SK-N-MC (cell line): ENCODE measurements around the gene CAMTA1.

Source experiments
- DNase-seq: peaks from one replicate; pipeline ENCODE4 v3.0.0-alpha.2; 2011; ENCODE audit warnings: low read depth, low spot score
- H3K27ac ChIP-seq: fragments of 200-600 bp; sonication (generic); 2 replicates; pipeline ENCODE4 v1.5.1; 2016; ENCODE audit warnings: mixed run types
- H3K36me3 ChIP-seq: fragments of 200-600 bp; sonication (generic); 2 replicates; pipeline ENCODE4 v1.6.1; 2017; ENCODE audit warnings: antibody characterized with exemption, low read length, mixed read lengths; ENCODE audit not compliant: insufficient read depth
- H3K4me3 ChIP-seq: fragments of 200-600 bp; sonication (generic); 2 replicates; pipeline ENCODE4 v1.5.1; 2016
- H3K9ac ChIP-seq: fragments of 200-600 bp; sonication (generic); 2 replicates; pipeline ENCODE4 v1.8.0; 2017; ENCODE audit warnings: mixed run types, mixed read lengths; ENCODE audit not compliant: insufficient read length
- H3K9me3 ChIP-seq: fragments of 200-600 bp; sonication (generic); 2 replicates; pipeline ENCODE4 v1.6.1; 2017; ENCODE audit warnings: low read depth, mild to moderate bottlenecking, antibody characterized with exemption, low read length, moderate library complexity, mixed read lengths
- EZH2 ChIP-seq: fragments of 200-600 bp; sonication (generic); IDR thresholded peaks from one replicate; pipeline ENCODE4 v1.6.1; 2017; ENCODE audit warnings: antibody characterized with exemption
- FOXP2 ChIP-seq: optimal IDR thresholded peaks from 2 replicates; pipeline ENCODE3; 2011; ENCODE audit warnings: mild to moderate bottlenecking, moderate library complexity; ENCODE audit not compliant: insufficient read depth; ENCODE audit errors: extremely low read length, control extremely low read depth
- POLR2AphosphoS5 ChIP-seq: IDR thresholded peaks from 2 replicates; pipeline ENCODE4 v1.6.1; 2012; ENCODE audit warnings: mild to moderate bottlenecking, low read depth, low read length, borderline replicate concordance

CAMTA1 gene

DNA sequence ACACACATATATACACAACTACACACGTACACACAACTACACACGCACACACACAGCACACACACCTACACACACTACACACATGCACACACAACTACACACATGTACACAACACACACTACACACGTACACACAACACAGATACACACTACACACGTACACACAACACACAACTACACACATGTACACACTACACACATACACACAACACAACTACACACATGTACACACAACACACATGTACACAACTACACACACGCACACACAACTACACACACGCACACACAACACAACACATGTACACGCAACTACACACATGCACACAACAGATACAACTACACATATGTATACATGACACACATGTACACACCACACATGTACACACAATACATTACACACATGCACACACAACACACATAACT lies 318.1 kb downstream of the CAMTA1 start:
- TF ChIP-seq POLR2AphosphoS5, result no peak
- TF ChIP-seq EZH2, result no peak
- no peak for TF ChIP-seq FOXP2

DNA sequence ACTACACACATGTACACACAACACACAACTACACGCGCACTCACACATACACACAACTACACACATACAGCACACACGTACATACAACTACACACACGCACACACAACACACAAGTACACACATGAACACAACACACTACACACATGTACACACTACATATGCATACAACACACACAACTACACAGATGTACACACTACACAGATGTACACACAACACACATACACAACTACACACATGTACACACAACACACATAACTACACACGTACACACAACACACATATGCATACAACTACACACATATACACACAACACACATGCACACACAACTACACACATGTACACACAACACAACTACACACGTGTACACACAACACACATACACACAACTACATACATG lies 318.6 kb downstream of the CAMTA1 start:
- TF ChIP-seq FOXP2 (no peak), EZH2 (no peak), POLR2AphosphoS5 (no peak)
- Histone ChIP-seq H3K9ac (no peak overlapping the region), H3K4me3 (no peak overlapping the region), H3K9me3 (no peaks in the 10 kb centered on the region), H3K36me3 (no peaks in the 10 kb centered on the region), H3K27ac (no peak overlapping the region)
- no peak for DNase-seq

More for the DNA sequence above, 318.1 kb downstream of the CAMTA1 start:
- Histone ChIP-seq H3K9me3 (no peaks in the 10 kb centered on the region), H3K36me3 (no peaks in the 10 kb centered on the region), H3K4me3 (no peak overlapping the region), H3K9ac (no peak overlapping the region), H3K27ac (no peak overlapping the region)
- no peak for DNase-seq

DNA sequence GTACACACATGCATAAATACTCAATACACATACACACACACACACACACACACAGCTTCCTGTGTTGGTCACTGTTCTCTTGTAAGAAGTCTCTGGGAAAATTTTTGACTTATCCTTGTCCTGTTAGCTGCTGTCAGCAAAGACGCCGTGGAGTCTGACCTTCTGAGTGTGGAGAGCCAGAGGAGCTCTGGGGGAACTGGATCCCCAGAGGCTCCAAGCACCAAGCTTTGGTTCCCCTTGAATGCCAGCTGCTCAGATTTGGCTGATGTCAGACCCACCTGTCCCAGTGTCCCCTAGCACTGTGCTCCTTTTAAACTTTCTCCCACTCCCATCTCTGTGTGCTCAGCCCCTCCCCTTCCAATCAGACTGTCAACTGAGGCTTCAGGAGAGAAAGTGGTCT lies 319.1 kb downstream of the CAMTA1 start:
- H3K27ac ChIP-seq, result no peak overlapping the region
- no peaks in the 10 kb centered on the region for H3K9me3 ChIP-seq
- no peaks in the 10 kb centered on the region for H3K36me3 ChIP-seq
- no peak for DNase-seq
- no peak overlapping the region for H3K9ac ChIP-seq
- no peak overlapping the region for H3K4me3 ChIP-seq
- no peak for TF ChIP-seq FOXP2
- TF ChIP-seq POLR2AphosphoS5, result no peak
- TF ChIP-seq EZH2, result no peak

DNA sequence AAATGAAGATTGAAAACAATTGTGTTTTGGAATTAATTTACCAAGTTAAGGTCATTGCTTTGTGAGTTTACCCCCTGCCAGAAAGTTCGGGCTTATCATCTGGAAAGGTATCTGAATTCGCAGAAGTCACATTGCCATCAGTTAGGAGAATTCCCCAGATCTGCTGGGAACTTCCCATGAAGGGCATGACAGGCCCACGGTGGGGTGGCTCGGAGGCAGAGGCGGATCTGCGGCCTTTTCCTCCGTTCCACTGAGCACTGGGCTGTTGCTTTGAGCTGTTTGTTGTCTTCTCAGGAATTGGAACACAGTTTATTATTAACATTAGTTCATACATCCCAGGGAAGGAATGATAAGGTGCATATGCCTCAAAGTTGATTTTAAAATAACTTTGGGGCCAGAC lies 320.0 kb downstream of the CAMTA1 start:
- Histone ChIP-seq H3K9me3 (no peaks in the 10 kb centered on the region), H3K9ac (no peak overlapping the region), H3K36me3 (no peaks in the 10 kb centered on the region), H3K27ac (no peak overlapping the region), H3K4me3 (no peak overlapping the region)
- DNase-seq, result no peak
- no peak for TF ChIP-seq EZH2
- TF ChIP-seq FOXP2, result no peak
- TF ChIP-seq POLR2AphosphoS5, result no peak

DNA sequence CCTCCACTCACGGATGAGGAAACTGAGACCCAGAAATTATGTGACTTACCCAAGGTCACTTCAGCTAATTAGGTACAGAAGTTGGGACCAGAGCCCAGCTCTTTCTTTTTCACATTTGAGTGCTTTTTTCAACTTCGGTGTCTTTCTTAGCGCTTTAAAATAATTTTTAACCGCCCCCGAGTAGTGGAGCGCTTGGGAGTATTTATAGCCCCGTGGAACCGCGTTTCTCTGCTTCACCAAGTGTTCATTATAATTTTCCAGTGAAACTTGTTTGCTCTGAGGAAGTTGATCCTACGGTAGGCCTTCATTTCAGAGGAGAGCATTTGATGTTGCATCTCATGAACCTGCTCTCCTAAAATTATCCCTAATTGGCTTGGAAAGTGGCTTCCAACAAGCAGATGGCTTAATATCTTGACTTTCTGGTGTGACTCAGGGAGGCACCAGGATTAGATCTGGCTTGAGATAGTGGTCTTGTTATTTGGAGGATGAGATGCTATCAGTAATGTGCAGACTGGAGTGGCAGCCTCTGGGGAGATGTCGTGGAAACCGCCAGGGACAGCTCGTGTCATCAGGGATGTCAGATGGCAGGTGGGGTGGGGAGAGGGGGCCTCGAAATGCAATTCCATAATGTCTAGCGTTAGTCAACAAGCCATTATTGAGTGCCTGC lies 321.3 kb downstream of the CAMTA1 start:
- no peaks in the 10 kb centered on the region for H3K9me3 ChIP-seq
- TF ChIP-seq FOXP2 (no peak), POLR2AphosphoS5 (no peak), EZH2 (no peak)
- H3K27ac ChIP-seq, result no peak overlapping the region
- no peak overlapping the region for H3K9ac ChIP-seq
- H3K36me3 ChIP-seq, result no peaks in the 10 kb centered on the region
- DNase-seq, result no peak
- H3K4me3 ChIP-seq, result no peak overlapping the region

DNA sequence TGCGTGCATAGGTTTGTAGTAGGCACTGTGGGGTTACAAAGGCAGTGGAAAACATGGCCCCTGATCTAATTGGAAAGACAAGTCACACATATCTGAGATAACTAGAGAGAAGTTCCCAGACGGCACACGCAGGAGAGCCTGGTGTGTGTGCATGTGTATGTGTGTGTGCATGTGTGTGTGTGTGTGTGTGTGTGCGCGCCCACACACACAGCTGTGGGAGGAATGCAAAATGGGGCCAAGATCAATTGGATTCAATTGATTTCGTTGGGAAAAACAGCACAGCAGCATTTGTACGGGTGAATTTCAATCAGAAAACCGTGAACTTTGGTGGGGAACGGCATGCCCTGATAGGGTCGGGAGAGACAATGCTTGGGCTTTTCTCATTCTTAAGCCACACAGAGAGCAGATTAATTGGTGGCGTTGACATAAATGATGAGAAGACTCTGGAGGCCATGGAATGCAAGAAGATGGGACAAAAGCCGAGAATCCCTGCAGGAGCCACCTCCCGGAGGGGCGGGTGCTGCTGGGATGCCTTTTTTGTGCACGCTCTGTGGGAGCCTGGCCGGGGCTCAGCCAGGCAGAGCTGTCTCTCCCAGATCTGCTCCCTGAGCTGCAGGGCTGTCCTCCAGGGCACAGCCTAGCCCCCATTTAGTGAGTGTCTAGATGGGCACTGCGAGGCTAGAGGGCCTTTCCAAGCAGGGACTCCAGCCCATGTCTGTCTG lies 322.0 kb downstream of the CAMTA1 start:
- no peak for DNase-seq
- no peak for TF ChIP-seq FOXP2
- no peak for TF ChIP-seq EZH2
- no peak for TF ChIP-seq POLR2AphosphoS5
- H3K9ac ChIP-seq, result no peak overlapping the region

DNA sequence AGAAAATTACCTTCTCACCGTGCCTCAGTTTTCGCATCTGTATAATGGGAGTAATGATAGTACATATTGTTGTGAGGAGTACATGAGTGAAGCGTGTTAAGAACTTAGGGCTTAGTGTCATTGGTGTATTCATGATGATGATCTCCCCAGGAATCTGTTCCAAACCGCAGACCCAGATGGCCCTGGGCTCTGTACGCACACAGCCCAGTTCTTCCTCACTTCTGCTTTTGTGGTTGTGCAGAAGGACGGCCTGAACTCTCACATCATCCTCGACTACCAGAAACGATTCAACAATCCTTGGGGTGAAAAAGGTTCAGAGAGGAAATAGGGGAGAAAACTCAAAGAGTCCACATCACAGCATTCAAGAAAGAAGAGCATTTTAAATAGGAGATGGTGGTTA lies 323.0 kb downstream of the CAMTA1 start:
- no peak for DNase-seq
- Histone ChIP-seq H3K9ac (no peak overlapping the region), H3K9me3 (no peaks in the 10 kb centered on the region), H3K27ac (no peak overlapping the region), H3K4me3 (no peak overlapping the region), H3K36me3 (no peaks in the 10 kb centered on the region)
- TF ChIP-seq EZH2, result no peak

More for the DNA sequence above, 322.0 kb downstream of the CAMTA1 start:
- Histone ChIP-seq H3K9me3 (no peaks in the 10 kb centered on the region), H3K4me3 (no peak overlapping the region), H3K27ac (no peak overlapping the region), H3K36me3 (no peaks in the 10 kb centered on the region)

DNA sequence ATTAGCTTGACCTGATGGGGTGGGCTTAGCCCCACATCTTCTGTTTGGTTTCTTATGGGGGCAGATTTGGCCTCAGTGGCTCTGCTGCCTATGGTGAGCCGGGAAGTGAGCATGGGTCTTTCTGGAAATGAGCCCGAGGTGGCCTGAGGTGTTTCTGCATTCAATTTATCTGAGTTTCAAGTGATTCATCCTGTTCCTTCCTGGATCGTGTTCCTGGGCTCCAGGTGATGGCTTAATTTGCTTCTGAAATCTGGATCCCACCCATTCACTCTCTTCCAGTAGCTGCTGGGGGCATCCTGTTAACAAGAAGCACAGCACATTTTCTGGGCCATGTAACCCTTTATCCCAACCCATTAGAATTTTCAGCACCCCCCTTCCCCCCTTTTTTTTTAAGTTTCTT lies 324.6 kb downstream of the CAMTA1 start:
- Histone ChIP-seq H3K27ac (no peak overlapping the region), H3K36me3 (no peaks in the 10 kb centered on the region), H3K9me3 (no peaks in the 10 kb centered on the region), H3K9ac (no peak overlapping the region), H3K4me3 (no peak overlapping the region)
- no peak for DNase-seq
- no peak for TF ChIP-seq EZH2
- no peak for TF ChIP-seq FOXP2
- TF ChIP-seq POLR2AphosphoS5, result no peak
